Testis (tissue), 3 donors: ENCODE measurements around the gene CRISPLD2. TPM values are rescaled to one million over a fixed set of nuclear protein-coding genes. Genes with fewer than 3 reads are reported as not detected.

Experiments
- DNase-seq: peaks from one replicate; pipeline ENCODE4 v3.0.0-alpha.2; 2019
- H3K27ac ChIP-seq, 2 donors: fragments of 200-600 bp; sonication (generic); one replicate each; pipeline ENCODE4 v1.5.1; 2019
- H3K27me3 ChIP-seq: fragments of 200-600 bp; sonication (generic); one replicate; pipeline ENCODE4 v1.5.1; 2019
- H3K36me3 ChIP-seq: fragments of 200-600 bp; sonication (generic); one replicate; pipeline ENCODE4 v1.5.1; 2017; ENCODE audit warnings: low read depth; ENCODE audit errors: missing control alignments
- H3K4me1 ChIP-seq: fragments of 200-600 bp; sonication (generic); one replicate; pipeline ENCODE4 v1.5.1; 2019
- H3K4me3 ChIP-seq, 2 donors: fragments of 200-600 bp; sonication (generic); one replicate each; pipeline ENCODE4 v1.5.1; 2017 to 2019
- H3K9me3 ChIP-seq: fragments of 200-600 bp; sonication (generic); one replicate; pipeline ENCODE4 v1.5.1; 2017
- CTCF ChIP-seq, 3 experiments: fragments of 450-650 bp in 2 of 3; fragments of 200-600 bp in 1 of 3; sonication (generic) in 1 of 3; IDR thresholded peaks; one replicate each; pipeline ENCODE4 v1.5.1; 2016 to 2019; ENCODE audit warnings: antibody characterized with exemption in 3 of 3, mild to moderate bottlenecking in 2 of 3, moderate library complexity in 1 of 3
- POLR2A ChIP-seq: fragments of 450-650 bp; IDR thresholded peaks from one replicate; pipeline ENCODE4 v1.6.1; 2017; ENCODE audit warnings: antibody characterized with exemption, mild to moderate bottlenecking, moderate library complexity
- WGBS, 2 donors: methylation state at CpG; one replicate each; pipeline ENCODE4 v1.1.5; 2018; 5-methylcytosine and 5-hydroxymethylcytosine counted together
- intact Hi-C: fragments of 100-400 bp; cut with DNase I; formaldehyde crosslinking; loops from one replicate; pipeline ENCODE4 v1.15.1; 2023; ENCODE audit warnings: low total_unique reads
- polyA plus RNA-seq: library from polyadenylated mRNA; stranded (reverse); fragments of 350-450 nt; fragmentation: Illumina TruSeq; extraction: RNeasy Lipid Tissue Mini Kit (QIAGEN cat#74804); gene quantifications from one replicate; pipeline ENCODE4 v1.2.3, GENCODE V29; 2014; ENCODE audit warnings: low read depth, low replicate concordance; ENCODE audit not compliant: insufficient read depth
- total RNA-seq, 2 donors: library from RNA; depleted of rRNA; stranded (reverse); fragments of >200 nt; gene quantifications; one replicate each; pipeline ENCODE4 v1.2.3, GENCODE V29; 2016

Gene CRISPLD2
- total and polyA plus RNA-seq, 3 donors from 2014 or later: 47.7 to 59.6 (median 48.8) TPM

- Histone ChIP-seq H3K9me3 (no peaks in the 10 kb centered on the region), H3K4me3 (no peak overlapping the region), H3K36me3 (no peaks in the 10 kb centered on the region), H3K4me1 (peaks cover 9% of the 10 kb centered on the region), H3K27ac (peak overlapping the region in 1 of 2 donors; percentile 24), H3K27me3 (no peaks in the 10 kb centered on the region)
- WGBS, 2 donors: 85 to 88% methylated on average over 12 of the region's 13 CpGs
- TF ChIP-seq POLR2A (no peak), CTCF (IDR thresholded peaks at IDR 0.05) (no peak)
- intact Hi-C loops: no loop called here
- no peak for DNase-seq
Observed at GRCh38 chr16:84876873-84877606, 57.3 kb downstream of the CRISPLD2 start.

GRCh38 chr16:84878770-84879169 is 59.0 kb downstream of the CRISPLD2 start:
- TF ChIP-seq CTCF (IDR thresholded peaks at IDR 0.05): no peak
- no peak for TF ChIP-seq POLR2A
- Histone ChIP-seq H3K27me3 (no peaks in the 10 kb centered on the region), H3K27ac (peak overlapping the region in 1 of 2 donors; percentile 14), H3K4me3 (no peak overlapping the region), H3K4me1 (peaks cover 15% of the 10 kb centered on the region), H3K9me3 (no peaks in the 10 kb centered on the region), H3K36me3 (no peaks in the 10 kb centered on the region)
- DNase-seq: no peak
- WGBS, 2 donors: 91 to 92% methylated on average over 5 of the region's 5 CpGs
- intact Hi-C loops: no loop called here

DNA sequence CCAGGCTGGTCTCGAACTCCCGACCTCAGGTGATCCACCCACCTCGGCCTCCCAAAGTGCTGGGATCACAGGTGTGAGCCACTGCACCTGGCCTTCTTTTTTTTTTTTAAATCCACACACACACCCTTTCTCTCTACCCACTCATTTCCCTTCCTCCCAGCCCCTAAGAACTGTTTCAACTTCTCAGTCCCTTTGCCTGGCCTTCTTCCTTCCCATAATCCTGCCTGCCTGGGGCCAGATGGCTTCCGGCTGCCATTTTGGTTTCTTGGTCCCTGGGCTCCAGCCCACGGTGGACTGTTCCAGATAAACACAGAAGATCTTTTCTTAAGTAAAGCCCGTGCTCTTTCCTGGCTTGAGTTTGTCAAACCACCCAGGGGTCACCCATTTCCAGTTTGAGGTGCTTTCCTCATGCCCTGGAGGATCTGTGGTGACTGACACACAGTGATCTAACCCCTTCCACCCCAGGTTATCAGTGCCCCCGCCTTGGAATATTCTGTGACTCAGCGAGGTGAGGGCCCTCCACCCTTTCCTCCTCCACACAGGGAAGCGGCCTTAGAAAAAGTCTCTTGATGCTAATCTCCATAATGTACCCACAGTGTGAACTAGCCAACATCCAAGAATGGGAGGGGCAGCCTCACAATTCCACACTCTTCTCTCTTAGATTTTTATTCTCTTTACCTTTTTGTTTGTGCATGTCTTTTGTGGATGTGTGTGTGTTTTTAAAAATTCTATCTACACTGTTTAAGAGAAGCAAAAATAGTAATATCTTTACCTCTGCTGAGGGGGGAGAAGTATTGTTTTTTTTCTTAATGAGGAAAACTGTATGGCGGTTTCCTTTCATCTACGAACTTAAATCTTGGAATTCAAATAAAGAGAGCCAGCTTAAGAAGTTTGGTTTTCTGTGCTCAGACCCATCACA is 60.0 kb downstream of the CRISPLD2 start:
- TF ChIP-seq CTCF (IDR thresholded peaks at IDR 0.05) (no peak), POLR2A (no peak)
- WGBS, 2 donors: 80 to 84% methylated on average over 11 of the region's 11 CpGs
- DNase-seq: no peak
- Histone ChIP-seq H3K27me3 (no peaks in the 10 kb centered on the region), H3K9me3 (no peaks in the 10 kb centered on the region), H3K4me3 (no peak overlapping the region), H3K27ac (peak overlapping the region in 1 of 2 donors; percentile 4), H3K36me3 (no peaks in the 10 kb centered on the region), H3K4me1 (peaks cover 14% of the 10 kb centered on the region)
- intact Hi-C loops: no loop called here

DNA sequence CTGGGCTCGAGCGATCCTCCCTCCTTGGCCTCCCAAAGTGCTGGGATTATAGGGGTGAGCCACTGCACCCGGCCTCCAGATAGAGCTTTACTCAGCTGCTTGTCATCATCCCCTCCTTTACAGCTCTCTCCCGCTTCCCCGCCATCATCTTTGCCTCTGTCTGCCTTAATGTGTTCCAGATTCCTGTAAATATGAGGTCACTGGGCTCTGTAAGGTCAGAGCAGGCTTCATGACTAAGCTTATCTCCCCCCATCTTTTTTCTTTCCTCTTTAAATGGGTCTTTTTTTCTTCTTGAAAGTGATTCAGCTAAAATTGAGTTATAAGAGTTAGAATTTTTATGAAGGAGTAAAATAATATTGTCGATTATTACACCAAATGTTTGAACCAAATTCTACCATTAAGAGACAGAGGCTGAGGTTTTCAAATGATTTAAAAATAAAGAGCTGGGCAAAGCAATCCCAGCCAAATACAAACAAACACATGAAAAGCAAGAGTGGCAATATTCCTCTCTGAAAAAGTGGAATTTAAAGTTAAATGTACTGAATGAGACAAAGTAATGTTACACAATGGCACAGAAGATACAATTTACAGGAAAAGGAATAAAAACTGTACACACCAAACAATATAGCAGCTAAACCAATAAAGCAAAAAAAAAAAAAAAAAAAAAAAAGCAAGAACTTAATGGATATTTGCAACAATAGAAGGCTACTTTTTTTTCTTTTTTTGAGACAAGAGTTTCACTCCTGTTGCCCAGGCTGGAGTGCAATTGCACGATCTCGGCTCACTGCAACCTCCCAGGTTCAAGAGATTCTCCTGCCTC is 62.1 kb downstream of the CRISPLD2 start:
- Histone ChIP-seq H3K27ac (peak overlapping the region in 1 of 2 donors; percentile 54), H3K36me3 (no peaks in the 10 kb centered on the region), H3K4me3 (no peak overlapping the region), H3K9me3 (no peaks in the 10 kb centered on the region), H3K4me1 (peaks cover 19% of the 10 kb centered on the region), H3K27me3 (no peaks in the 10 kb centered on the region)
- WGBS, 2 donors: 63 to 77% methylated on average over 8 of the region's 8 CpGs
- no peak for DNase-seq
- intact Hi-C loops: no loop called here
- TF ChIP-seq CTCF (IDR thresholded peaks at IDR 0.05) (no peak), POLR2A (no peak)
